Right ventricle myocardium superior (tissue), 1 donor: ENCODE data around the gene GAPVD1. TPM values are rescaled to one million over a fixed set of nuclear protein-coding genes. Genes with fewer than 3 reads are reported as not detected.

ENCODE experiments used
- ATAC-seq: fragments of 200-7000 bp; cut with Tn5 transposase; one replicate; pipeline ENCODE4 v1.9.1; 2020; ENCODE audit warnings: mild to moderate bottlenecking; ENCODE audit not compliant: poor library complexity
- DNase-seq: peaks from one replicate; pipeline ENCODE4 v3.0.0-alpha.2; 2020
- intact Hi-C: fragments of 100-400 bp; cut with DNase I; formaldehyde crosslinking; loops from one replicate; pipeline ENCODE4 v1.11.2; 2022
- total RNA-seq: library from RNA; stranded (reverse); fragmentation: NEBNext Ultra II Directional; extraction: Animal tissue kit (Norgen Biotek cat#: 25700); gene quantifications from one replicate; pipeline ENCODE4 v1.2.1, GENCODE V29; 2021
- donor health status: DM: no; HTN: yes; CAD: no; lungs with severe emphysema.

GAPVD1 gene
- total RNA-seq, 1 donor from 2014 or later, result 31.9 TPM

DNA sequence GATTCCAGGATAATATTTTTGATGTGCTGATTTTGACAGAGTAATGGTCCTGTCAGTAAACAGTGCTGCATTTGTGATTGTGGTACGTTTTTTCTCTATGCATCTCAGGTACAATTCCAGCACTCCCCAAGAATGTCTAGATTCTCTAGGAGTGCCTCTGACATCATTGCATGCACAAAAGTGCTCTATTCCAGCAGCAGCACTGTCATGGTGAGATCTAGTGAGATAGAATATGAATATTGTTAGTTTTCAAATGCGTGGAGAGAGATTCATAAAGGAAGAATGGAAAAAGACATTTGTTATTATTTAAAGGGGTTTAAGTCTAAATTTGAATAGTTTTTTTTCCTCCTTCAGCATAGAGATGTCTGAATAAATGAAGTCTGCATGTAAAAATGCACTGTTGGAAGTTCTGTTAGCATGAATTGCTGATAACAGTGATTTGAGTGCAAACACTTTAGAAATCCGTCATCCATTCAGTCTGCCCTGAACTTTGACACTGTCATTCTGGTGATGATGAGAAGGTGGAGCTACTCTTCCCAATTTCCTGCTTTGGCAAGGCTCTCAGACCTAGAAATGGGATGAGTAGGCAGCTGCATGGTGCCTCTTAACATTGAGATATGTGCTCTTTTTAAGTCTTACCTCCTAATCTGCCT, 84.6 kb downstream of the GAPVD1 start:
- intact Hi-C loops, result no loop called here
- no peak for DNase-seq
- ATAC-seq, result no peak

DNA sequence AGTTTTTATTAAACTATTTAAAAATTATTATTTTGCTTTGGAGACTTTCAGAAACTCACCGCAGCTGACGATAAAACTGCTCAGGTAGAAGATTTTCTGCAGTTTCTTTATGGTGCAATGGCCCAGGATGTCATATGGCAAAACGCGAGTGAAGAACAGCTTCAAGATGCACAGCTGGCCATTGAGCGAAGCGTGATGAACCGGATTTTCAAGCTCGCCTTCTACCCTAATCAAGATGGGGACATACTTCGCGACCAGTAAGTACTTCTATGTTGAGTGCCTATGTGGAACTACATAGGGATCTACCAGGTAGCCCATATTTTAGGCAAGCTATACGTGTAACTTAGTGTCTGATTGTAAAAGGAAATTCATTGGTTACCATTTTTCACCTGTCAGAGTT, 94.0 kb downstream of the GAPVD1 start:
- ATAC-seq (no peak), DNase-seq (no peak)
- intact Hi-C loops, result no loop called here

DNA sequence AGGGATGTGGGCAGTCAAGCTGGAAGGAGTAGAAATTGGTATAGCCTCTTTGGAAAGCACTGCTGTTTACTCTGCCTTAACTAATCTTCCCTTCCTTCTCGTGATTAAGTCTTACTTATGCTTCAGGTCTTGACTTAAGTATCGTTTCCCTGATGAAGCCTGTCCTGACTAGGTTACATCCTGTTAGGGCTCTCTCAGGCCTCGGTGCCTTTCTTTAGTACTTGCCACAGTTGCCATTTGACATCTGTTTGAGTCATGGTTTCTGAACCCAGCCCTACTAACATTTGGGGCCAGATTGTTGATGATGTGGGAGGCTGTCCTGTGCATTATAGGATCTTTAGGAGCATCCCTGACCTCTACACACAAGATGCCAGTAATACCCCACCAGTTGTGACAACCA, 94.4 kb downstream of the GAPVD1 start:
- no peak for ATAC-seq
- DNase-seq, result no peak
- intact Hi-C loops, result no loop called here

GRCh38 chr9:125359011-125359410, 97.4 kb downstream of the GAPVD1 start:
- intact Hi-C loops, result no loop called here
- DNase-seq (no peak), ATAC-seq (no peak)

DNA sequence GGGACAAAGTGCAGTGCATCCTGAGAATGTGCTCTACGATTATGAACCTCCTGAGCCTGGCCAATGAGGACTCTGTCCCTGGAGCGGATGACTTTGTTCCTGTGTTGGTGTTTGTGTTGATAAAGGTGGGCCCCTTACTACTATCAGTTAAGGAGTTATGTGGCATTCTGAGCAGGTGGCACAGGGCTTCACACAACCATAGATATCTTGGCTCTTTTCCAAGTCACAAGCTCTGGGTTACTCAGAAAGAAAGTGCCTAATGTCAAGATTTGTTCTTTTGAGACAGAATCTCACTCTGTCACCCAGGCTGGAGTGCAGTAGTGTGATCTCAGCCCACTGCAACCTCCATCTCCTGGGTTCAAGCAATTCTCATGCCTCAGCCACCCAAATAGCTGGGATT, 99.0 kb downstream of the GAPVD1 start:
- no peak for ATAC-seq
- intact Hi-C loops, result no loop called here
- DNase-seq, result no peak

DNA sequence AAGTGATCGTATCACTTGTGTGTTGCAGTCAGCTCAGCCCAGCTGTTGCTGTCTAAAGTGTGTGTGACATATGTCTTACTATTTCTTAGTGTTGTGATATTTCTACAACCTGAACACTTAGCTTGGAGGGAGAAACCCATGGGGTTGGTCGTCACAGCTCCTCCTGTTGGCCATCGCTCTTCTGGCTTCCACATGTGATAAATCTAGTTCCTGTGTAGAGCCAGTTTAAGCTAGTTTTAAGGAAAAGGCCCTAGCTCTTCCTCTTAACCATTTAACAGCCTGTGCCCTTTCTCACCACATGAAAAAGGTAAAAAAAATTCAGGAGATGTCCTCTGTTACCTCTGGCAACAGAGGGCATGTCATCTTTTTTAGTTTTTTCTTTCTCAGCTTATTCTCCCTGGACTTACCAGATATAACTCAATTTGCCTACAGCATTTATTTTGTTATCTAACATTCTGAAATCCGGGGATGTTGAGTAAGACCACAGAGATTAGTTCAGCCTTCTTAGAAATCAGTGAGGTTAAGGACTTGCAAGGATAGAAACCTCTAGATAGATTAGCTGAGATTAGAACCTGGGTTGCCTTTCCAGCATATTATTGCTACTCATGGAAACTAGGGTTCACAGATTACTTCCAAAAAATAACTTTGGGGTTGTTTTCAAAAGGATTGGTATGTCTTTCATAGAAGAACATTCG, 100.4 kb downstream of the GAPVD1 start:
- DNase-seq (no peak), ATAC-seq (no peak)

DNA sequence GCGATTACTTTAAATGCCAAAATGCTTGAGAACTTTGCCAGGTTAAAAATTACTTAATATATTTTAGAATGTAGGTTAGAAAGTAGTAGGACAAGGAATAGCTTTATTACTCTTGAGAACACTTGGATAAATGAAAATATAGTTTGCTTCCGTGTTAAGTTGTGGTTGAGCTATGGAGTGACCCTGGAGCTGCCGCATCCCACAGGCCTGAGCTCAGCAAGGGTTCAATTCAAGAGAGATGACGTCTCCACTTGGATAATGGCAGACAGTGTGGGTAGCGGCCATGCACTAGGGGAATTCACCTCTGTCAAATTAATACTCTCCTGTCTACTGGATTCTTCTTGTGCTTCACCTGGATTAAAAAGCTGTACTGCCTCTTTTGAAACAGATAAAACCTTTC, 105.0 kb downstream of the GAPVD1 start:
- no peak for ATAC-seq
- no peak for DNase-seq
- intact Hi-C loops, result no loop called here

More for the DNA sequence above, 100.4 kb downstream of the GAPVD1 start:
- intact Hi-C loops, result no loop called here

- intact Hi-C loops, result loop anchor here (10.0 kb wide), 1 partner anchor 116 kb away; no protein-coding TSS in a partner anchor
- no peak for DNase-seq
- ATAC-seq, result no peak
Observed at GRCh38 chr9:125370786-125371185, 109.2 kb downstream of the GAPVD1 start.

- ATAC-seq (no peak), DNase-seq (no peak)
- intact Hi-C loops, result loop anchor here (10.0 kb wide), 1 partner anchor 118 kb away; no protein-coding TSS in a partner anchor
Observed at GRCh38 chr9:125372441-125373226, 111.0 kb downstream of the GAPVD1 start.

GRCh38 chr9:125374443-125375309, 113.0 kb downstream of the GAPVD1 start:
- ATAC-seq (peak; percentile 90), DNase-seq (peak; percentile 74)
- intact Hi-C loops, result loop anchor here (10.0 kb wide), 1 partner anchor 120 kb away; no protein-coding TSS in a partner anchor

- ATAC-seq (no peak), DNase-seq (no peak)
- intact Hi-C loops, result loop anchor here (10.0 kb wide), 1 partner anchor 121 kb away; no protein-coding TSS in a partner anchor
Observed at GRCh38 chr9:125375820-125376219, 114.2 kb downstream of the GAPVD1 start.

DNA sequence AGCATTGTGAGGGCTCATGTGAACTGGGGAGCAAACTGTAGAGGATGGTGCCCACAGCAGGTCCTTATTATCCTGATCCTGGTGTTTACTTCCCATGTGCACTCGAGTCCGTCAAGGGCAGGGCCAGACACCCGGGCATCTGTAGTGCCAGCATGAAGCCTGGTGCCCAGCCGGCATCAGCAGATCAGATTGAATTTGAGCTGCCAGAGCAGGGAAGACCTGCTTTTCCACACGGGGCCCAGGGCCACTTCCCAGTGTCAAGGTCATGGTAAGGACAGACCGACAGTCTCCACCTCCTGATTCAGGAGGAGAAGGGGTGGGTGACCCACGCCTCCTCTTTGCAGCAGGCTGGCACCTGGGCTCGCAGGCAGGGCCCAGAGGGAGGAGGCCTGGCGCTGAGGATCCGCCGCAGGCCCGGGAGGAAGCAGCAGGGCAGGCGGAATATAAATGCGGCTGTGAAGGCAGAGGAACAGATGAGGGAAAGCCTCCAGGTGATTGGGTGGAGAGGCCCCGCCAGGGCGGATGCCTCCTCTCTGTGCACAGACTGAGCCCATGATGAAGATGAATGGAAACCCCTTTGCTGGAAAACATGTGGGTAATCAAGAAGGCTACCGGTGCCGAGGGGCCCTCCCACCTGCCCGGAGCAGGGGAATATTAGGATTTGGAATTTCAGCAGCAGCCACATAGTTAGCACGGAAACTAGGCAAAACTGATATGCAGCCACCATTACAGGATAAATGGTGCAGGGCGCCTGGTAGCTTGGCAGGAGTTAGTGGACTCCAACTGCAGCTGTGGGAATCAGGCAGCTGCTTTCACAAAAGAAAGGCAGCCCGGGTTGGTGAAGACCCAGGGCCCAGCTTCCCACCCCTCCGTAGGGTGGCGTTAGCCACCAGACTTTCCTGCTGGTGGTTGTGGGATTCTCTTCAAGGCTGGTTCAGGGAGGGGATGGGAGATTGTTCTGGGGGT, 114.9 kb downstream of the GAPVD1 start:
- intact Hi-C loops, result loop anchor here (10.0 kb wide), 1 partner anchor 122 kb away; no protein-coding TSS in a partner anchor
- no peak for DNase-seq
- ATAC-seq, result no peak

- DNase-seq, result no peak
- intact Hi-C loops, result loop anchor here (10.0 kb wide), 1 partner anchor 123 kb away; no protein-coding TSS in a partner anchor
- ATAC-seq, result no peak
Observed at GRCh38 chr9:125377584-125378250, 116.1 kb downstream of the GAPVD1 start.

DNA sequence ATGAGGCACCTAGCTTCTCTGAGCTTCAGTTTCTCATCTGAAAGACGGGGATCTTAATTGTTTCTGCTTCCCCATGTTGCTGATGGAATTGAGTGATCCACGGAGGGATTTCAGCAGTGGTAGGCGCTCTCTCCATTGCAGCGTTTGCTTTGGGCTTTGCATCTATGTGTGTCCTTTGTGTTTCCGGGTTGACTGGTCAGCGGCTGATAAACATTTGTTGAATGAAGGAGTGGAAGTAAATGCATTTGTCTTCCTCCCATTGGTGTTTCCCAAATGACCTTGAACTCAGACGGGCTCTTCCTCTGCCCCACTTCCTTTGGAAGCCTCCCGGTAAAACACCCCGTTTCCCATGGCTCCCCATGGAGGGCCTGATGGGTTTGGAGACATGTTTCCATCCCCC, 117.2 kb downstream of the GAPVD1 start:
- intact Hi-C loops, result loop anchor here (10.0 kb wide), 1 partner anchor 124 kb away; no protein-coding TSS in a partner anchor
- ATAC-seq (no peak), DNase-seq (no peak)

DNA sequence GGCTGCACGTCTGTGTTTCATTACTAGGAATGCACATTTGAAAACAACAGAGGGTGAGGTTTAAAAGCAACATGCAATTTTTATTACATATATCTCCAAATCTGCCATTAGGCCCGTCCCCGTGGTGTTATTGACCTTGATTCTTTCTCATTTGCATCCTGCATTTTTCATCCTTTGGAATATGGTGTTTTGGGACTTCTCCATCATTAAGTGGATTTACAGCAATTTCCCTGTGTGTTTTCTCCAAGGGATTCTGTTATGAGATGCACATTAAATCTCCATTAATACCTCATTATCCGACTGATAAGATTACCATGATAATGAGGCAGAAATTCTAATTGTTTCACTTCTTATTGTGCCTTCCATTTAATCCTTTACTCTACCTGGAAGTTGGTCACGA, 117.6 kb downstream of the GAPVD1 start:
- DNase-seq, result no peak
- intact Hi-C loops, result loop anchor here (10.0 kb wide), 1 partner anchor 124 kb away; no protein-coding TSS in a partner anchor
- no peak for ATAC-seq

DNA sequence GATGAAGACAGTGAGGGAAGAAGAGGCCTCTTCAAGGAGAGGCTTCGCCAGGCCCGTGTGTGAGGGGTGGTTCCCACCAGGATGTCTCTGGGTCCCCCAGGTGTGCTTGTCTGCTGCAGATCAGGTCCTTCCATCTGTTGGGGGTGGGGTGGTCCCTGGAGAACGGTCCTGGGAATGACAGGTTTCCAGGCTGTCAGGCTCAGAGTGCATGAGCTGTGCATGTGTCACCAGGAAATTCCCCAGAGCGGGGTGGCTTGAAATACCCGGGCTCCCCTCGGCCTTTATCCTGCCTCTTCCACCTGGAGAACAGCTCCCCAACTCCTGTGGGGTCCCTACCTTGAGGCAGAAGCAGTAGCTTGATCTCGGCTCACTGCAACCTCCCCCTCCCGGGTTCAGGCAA, 118.8 kb downstream of the GAPVD1 start:
- ATAC-seq, result no peak
- no peak for DNase-seq
- intact Hi-C loops, result no loop called here
